ENCODE measurements around the gene CLASP1. TPM values are rescaled to one million over a fixed set of nuclear protein-coding genes. Genes with fewer than 3 reads are reported as not detected.
"Not testable (repeated sequence)": the region's sequence is repeated elsewhere in the genome, so short reads cannot be mapped to it uniquely, and the experiment has no call there.

Gene CLASP1
- total RNA-seq, 2 experiments from 2014 or later = 62.3 to 76.1 TPM

- Mint-ChIP-seq H3K9me3 (ENCODE audit: low read depth) (no peaks in the 10 kb centered on the region), H3K27me3 (no peaks in the 10 kb centered on the region), H3K36me3 (peaks cover 33% of the 10 kb centered on the region), H3K4me1 (peaks cover 39% of the 10 kb centered on the region), H3K4me3 (no peak overlapping the region), H3K27ac (no peak overlapping the region)
- DNase-seq (no peak), ATAC-seq (no peak)
- CTCF ChIA-PET = no interaction called here
Observed at GRCh38 chr2:121653035-121653434, 3.8 kb upstream of the CLASP1 start.

- H3K4me3 Mint-ChIP-seq = peak overlapping the region; percentile 91
- DNase-seq (peak; percentile 48), ATAC-seq (peak; percentile 1)
- CTCF ChIA-PET = interaction anchor here (0.9 to 4.0 kb wide), 8 partner anchors 16 to 119 kb away, joined by 3 to 33 read pairs (median 6); partner anchors contain the start of gene RNU4ATAC
- H3K27me3 Mint-ChIP-seq = no peaks in the 10 kb centered on the region
- H3K4me1 Mint-ChIP-seq = peaks cover 58% of the 10 kb centered on the region
- H3K9me3 Mint-ChIP-seq (ENCODE audit: low read depth) = no peaks in the 10 kb centered on the region
- peak overlapping the region; percentile 99 for H3K27ac Mint-ChIP-seq
- peaks cover 40% of the 10 kb centered on the region for H3K36me3 Mint-ChIP-seq
Observed at GRCh38 chr2:121650315-121650930, 1.2 kb upstream of the CLASP1 start.

GRCh38 chr2:121649596-121650314 is 493 bp upstream of the CLASP1 start:
- no peaks in the 10 kb centered on the region for H3K9me3 Mint-ChIP-seq (ENCODE audit: low read depth)
- H3K4me1 Mint-ChIP-seq = peaks cover 64% of the 10 kb centered on the region
- H3K27me3 Mint-ChIP-seq = no peaks in the 10 kb centered on the region
- peaks cover 41% of the 10 kb centered on the region for H3K36me3 Mint-ChIP-seq
- CTCF ChIA-PET = interaction anchor here (0.9 to 4.0 kb wide), 9 partner anchors 16 to 119 kb away, joined by 3 to 33 read pairs (median 4); partner anchors contain the start of genes NIFK and RNU4ATAC
- peak overlapping the region; percentile 91 for H3K4me3 Mint-ChIP-seq
- H3K27ac Mint-ChIP-seq = peak overlapping the region; percentile 99
- DNase-seq = peak; percentile 97
- ATAC-seq = peak; percentile 93

- ATAC-seq (peak; percentile 31), DNase-seq (peak; percentile 63)
- Mint-ChIP-seq H3K4me1 (peaks cover 57% of the 10 kb centered on the region), H3K9me3 (ENCODE audit: low read depth) (no peaks in the 10 kb centered on the region), H3K27ac (peak overlapping the region; percentile 99), H3K27me3 (no peaks in the 10 kb centered on the region), H3K36me3 (peaks cover 31% of the 10 kb centered on the region), H3K4me3 (peak overlapping the region; percentile 91)
- CTCF ChIA-PET = interaction anchor here (1.2 to 4.0 kb wide), 5 partner anchors 11 to 117 kb away, joined by 4 to 33 read pairs (median 9); partner anchors contain the start of gene RNU4ATAC
Observed at GRCh38 chr2:121648206-121649148, 785 bp downstream of the CLASP1 start.

- CTCF ChIA-PET = interaction anchor here (1.3 kb wide), 1 partner anchor 53 kb away, joined by 9 read pairs; no protein-coding TSS in a partner anchor
- H3K27me3 Mint-ChIP-seq = no peaks in the 10 kb centered on the region
- ATAC-seq (no peak), DNase-seq (no peak)
- peaks cover 32% of the 10 kb centered on the region for H3K36me3 Mint-ChIP-seq
- H3K9me3 Mint-ChIP-seq (ENCODE audit: low read depth) = no peaks in the 10 kb centered on the region
- no peak overlapping the region for H3K27ac Mint-ChIP-seq
- H3K4me3 Mint-ChIP-seq = peak overlapping the region; percentile 91
- peaks cover 52% of the 10 kb centered on the region for H3K4me1 Mint-ChIP-seq
Observed at GRCh38 chr2:121647396-121647795, 1.9 kb downstream of the CLASP1 start.

- Mint-ChIP-seq H3K4me3 (no peak overlapping the region), H3K27me3 (no peaks in the 10 kb centered on the region), H3K4me1 (peaks cover 45% of the 10 kb centered on the region), H3K9me3 (ENCODE audit: low read depth) (no peaks in the 10 kb centered on the region), H3K27ac (no peak overlapping the region), H3K36me3 (peaks cover 33% of the 10 kb centered on the region)
- ATAC-seq = no peak
- DNase-seq = no peak
- CTCF ChIA-PET = no interaction called here
Observed at GRCh38 chr2:121644715-121645114, 4.5 kb downstream of the CLASP1 start.

GRCh38 chr2:121643877-121644276 is 5.4 kb downstream of the CLASP1 start:
- Mint-ChIP-seq H3K9me3 (ENCODE audit: low read depth) (no peaks in the 10 kb centered on the region), H3K27me3 (no peaks in the 10 kb centered on the region), H3K36me3 (peaks cover 39% of the 10 kb centered on the region), H3K4me1 (peaks cover 45% of the 10 kb centered on the region), H3K27ac (no peak overlapping the region), H3K4me3 (no peak overlapping the region)
- CTCF ChIA-PET = interaction anchor here (1.2 kb wide), 1 partner anchor 73 kb away, joined by 3 read pairs; no protein-coding TSS in a partner anchor
- DNase-seq (no peak), ATAC-seq (no peak)

GRCh38 chr2:121640380-121641316 is 8.6 kb downstream of the CLASP1 start:
- no peak overlapping the region for H3K4me3 Mint-ChIP-seq
- ATAC-seq (peak; percentile 36), DNase-seq (no peak)
- no peaks in the 10 kb centered on the region for H3K27me3 Mint-ChIP-seq
- H3K9me3 Mint-ChIP-seq (ENCODE audit: low read depth) = peaks cover 6% of the 10 kb centered on the region
- H3K27ac Mint-ChIP-seq = peak overlapping the region; percentile 24
- peaks cover 30% of the 10 kb centered on the region for H3K4me1 Mint-ChIP-seq
- CTCF ChIA-PET = interaction anchor here (1.0 to 1.6 kb wide), 2 partner anchors 78 to 238 kb away, joined by 3 read pairs; no protein-coding TSS in a partner anchor
- H3K36me3 Mint-ChIP-seq = peaks cover 43% of the 10 kb centered on the region

- not testable (repeated sequence) for ATAC-seq; H3K27me3 Mint-ChIP-seq; H3K4me3 Mint-ChIP-seq; DNase-seq; H3K27ac Mint-ChIP-seq; H3K9me3 Mint-ChIP-seq (ENCODE audit: low read depth)
- Mint-ChIP-seq H3K36me3 (peaks cover 39% of the 10 kb centered on the region), H3K4me1 (peaks cover 28% of the 10 kb centered on the region)
- CTCF ChIA-PET = interaction anchor here (1.0 kb wide), 1 partner anchor 79 kb away, joined by 3 read pairs; no protein-coding TSS in a partner anchor
Observed at GRCh38 chr2:121639846-121640245, 9.4 kb downstream of the CLASP1 start.

GRCh38 chr2:121638333-121638732 is 10.9 kb downstream of the CLASP1 start:
- Mint-ChIP-seq H3K4me3 (no peak overlapping the region), H3K9me3 (ENCODE audit: low read depth) (peaks cover 6% of the 10 kb centered on the region)
- CTCF ChIA-PET = no interaction called here

GRCh38 chr2:121635371-121635770 is 13.9 kb downstream of the CLASP1 start:
- DNase-seq = no peak
- H3K36me3 Mint-ChIP-seq = peaks cover 25% of the 10 kb centered on the region
- CTCF ChIA-PET = no interaction called here
- peaks cover 26% of the 10 kb centered on the region for H3K4me1 Mint-ChIP-seq
- H3K9me3 Mint-ChIP-seq (ENCODE audit: low read depth) = peaks cover 6% of the 10 kb centered on the region
- no peak for ATAC-seq
- no peak overlapping the region for H3K27ac Mint-ChIP-seq
- H3K4me3 Mint-ChIP-seq = no peak overlapping the region
- no peaks in the 10 kb centered on the region for H3K27me3 Mint-ChIP-seq

More at GRCh38 chr2:121638333-121638732, 10.9 kb downstream of the CLASP1 start:
- Mint-ChIP-seq H3K36me3 (peaks cover 39% of the 10 kb centered on the region), H3K27ac (no peak overlapping the region), H3K27me3 (no peaks in the 10 kb centered on the region), H3K4me1 (peaks cover 36% of the 10 kb centered on the region)
- DNase-seq = no peak
- no peak for ATAC-seq
